HEK293 (cell line): ENCODE measurements around the gene SPRED3.

Source experiments
- GLI4 ChIP-seq: fragments of 450-650 bp; formaldehyde crosslinking; IDR thresholded peaks from 2 replicates; pipeline ENCODE4 v1.5.1; 2016; ENCODE audit warnings: missing biosample characterization, missing genetic modification characterization
- HOXC10 ChIP-seq: sonication (generic); formaldehyde crosslinking; IDR thresholded peaks from 2 replicates; pipeline ENCODE4 v1.8.1; 2023; ENCODE audit warnings: mild to moderate bottlenecking, missing genetic modification reagents
- SCRT2 ChIP-seq: fragments of 450-650 bp; formaldehyde crosslinking; IDR thresholded peaks from 2 replicates; pipeline ENCODE4 v1.5.1; 2016; ENCODE audit warnings: missing biosample characterization, missing genetic modification characterization
- SETDB1 ChIP-seq: IDR thresholded peaks from one replicate; pipeline ENCODE4 v1.6.1; 2017; ENCODE audit warnings: mild to moderate bottlenecking, low read length, moderate library complexity, mixed read lengths; ENCODE audit not compliant: insufficient read length
- WT1 ChIP-seq: fragments of 450-650 bp; formaldehyde crosslinking; IDR thresholded peaks from 2 replicates; pipeline ENCODE4 v1.5.1; 2016; ENCODE audit warnings: missing biosample characterization, missing genetic modification characterization
- YY2 ChIP-seq: fragments of 450-650 bp; formaldehyde crosslinking; IDR thresholded peaks from 2 replicates; pipeline ENCODE4 v1.5.1; 2016; ENCODE audit warnings: missing biosample characterization, missing genetic modification characterization
- ZBTB17 ChIP-seq: fragments of 450-650 bp; formaldehyde crosslinking; IDR thresholded peaks from 2 replicates; pipeline ENCODE4 v1.5.1; 2016; ENCODE audit warnings: missing biosample characterization, missing genetic modification characterization
- ZNF140 ChIP-seq: fragments of 450-650 bp; formaldehyde crosslinking; IDR thresholded peaks from 2 replicates; pipeline ENCODE4 v1.5.1; 2016; ENCODE audit warnings: missing biosample characterization, missing genetic modification characterization
- ZNF214 ChIP-seq: fragments of 450-650 bp; formaldehyde crosslinking; IDR thresholded peaks from 2 replicates; pipeline ENCODE4 v1.5.1; 2017; ENCODE audit warnings: missing biosample characterization, mild to moderate bottlenecking, missing genetic modification characterization, borderline replicate concordance
- ZNF394 ChIP-seq: fragments of 450-650 bp; formaldehyde crosslinking; IDR thresholded peaks from 2 replicates; pipeline ENCODE4 v1.5.1; 2016; ENCODE audit warnings: missing biosample characterization, missing genetic modification characterization, mild to moderate bottlenecking, moderate library complexity, borderline replicate concordance
- ZNF433 ChIP-seq: fragments of 450-650 bp; formaldehyde crosslinking; IDR thresholded peaks from 2 replicates; pipeline ENCODE4 v1.5.1; 2016; ENCODE audit warnings: missing biosample characterization, missing genetic modification characterization, low read depth
- ZNF521 ChIP-seq: fragments of 450-650 bp; formaldehyde crosslinking; IDR thresholded peaks from 2 replicates; pipeline ENCODE4 v1.5.1; 2017; ENCODE audit warnings: missing biosample characterization, mild to moderate bottlenecking, missing genetic modification characterization
- ZNF560 ChIP-seq: fragments of 450-650 bp; formaldehyde crosslinking; IDR thresholded peaks from 2 replicates; pipeline ENCODE4 v1.5.1; 2017; ENCODE audit warnings: missing biosample characterization, missing genetic modification characterization, borderline replicate concordance
- ZNF561 ChIP-seq: fragments of 450-650 bp; IDR thresholded peaks from 2 replicates; pipeline ENCODE4 v1.5.1; 2018; ENCODE audit warnings: missing biosample characterization, missing genetic modification characterization, borderline replicate concordance
- ZNF571 ChIP-seq: fragments of 450-650 bp; formaldehyde crosslinking; IDR thresholded peaks from 2 replicates; pipeline ENCODE4 v1.5.0; 2017; ENCODE audit warnings: missing biosample characterization, missing genetic modification characterization
- ZNF660 ChIP-seq: fragments of 450-650 bp; IDR thresholded peaks from 2 replicates; pipeline ENCODE4 v1.5.1; 2018; ENCODE audit warnings: missing biosample characterization, mild to moderate bottlenecking, missing genetic modification characterization
- ZNF776 ChIP-seq: fragments of 450-650 bp; formaldehyde crosslinking; IDR thresholded peaks from 2 replicates; pipeline ENCODE4 v1.5.0; 2017; ENCODE audit warnings: missing biosample characterization, missing genetic modification characterization, borderline replicate concordance
- TF ChIP-seq, protein P1 (sequence below): fragments of 450-650 bp; formaldehyde crosslinking; IDR thresholded peaks from 2 replicates; pipeline ENCODE4 v1.5.1; 2016; ENCODE audit warnings: missing biosample characterization, missing genetic modification characterization
- TF ChIP-seq, protein P2 (sequence below): fragments of 450-650 bp; formaldehyde crosslinking; IDR thresholded peaks from 2 replicates; pipeline ENCODE4 v1.5.1; 2016; ENCODE audit warnings: missing biosample characterization, missing genetic modification characterization
- TF ChIP-seq, protein P3 (sequence below): fragments of 450-650 bp; formaldehyde crosslinking; IDR thresholded peaks from 2 replicates; pipeline ENCODE4 v1.5.0; 2017; ENCODE audit warnings: missing biosample characterization, missing genetic modification characterization, borderline replicate concordance
- TF ChIP-seq, protein P4 (sequence below): fragments of 450-650 bp; formaldehyde crosslinking; IDR thresholded peaks from 2 replicates; pipeline ENCODE4 v1.5.1; 2016; ENCODE audit warnings: missing biosample characterization, missing genetic modification characterization, borderline replicate concordance
- TF ChIP-seq, protein P5 (sequence below): fragments of 450-650 bp; formaldehyde crosslinking; IDR thresholded peaks from 2 replicates; pipeline ENCODE4 v1.5.1; 2017; ENCODE audit warnings: missing biosample characterization, missing genetic modification characterization
- TF ChIP-seq, protein P6 (sequence below): fragments of 450-650 bp; formaldehyde crosslinking; IDR thresholded peaks from 2 replicates; pipeline ENCODE4 v1.5.1; 2016; ENCODE audit warnings: missing biosample characterization, missing genetic modification characterization
- TF ChIP-seq, protein P7 (sequence below): fragments of 450-650 bp; formaldehyde crosslinking; IDR thresholded peaks from 2 replicates; pipeline ENCODE4 v1.5.1; 2016; ENCODE audit warnings: missing biosample characterization, missing genetic modification characterization

SPRED3 gene

DNA sequence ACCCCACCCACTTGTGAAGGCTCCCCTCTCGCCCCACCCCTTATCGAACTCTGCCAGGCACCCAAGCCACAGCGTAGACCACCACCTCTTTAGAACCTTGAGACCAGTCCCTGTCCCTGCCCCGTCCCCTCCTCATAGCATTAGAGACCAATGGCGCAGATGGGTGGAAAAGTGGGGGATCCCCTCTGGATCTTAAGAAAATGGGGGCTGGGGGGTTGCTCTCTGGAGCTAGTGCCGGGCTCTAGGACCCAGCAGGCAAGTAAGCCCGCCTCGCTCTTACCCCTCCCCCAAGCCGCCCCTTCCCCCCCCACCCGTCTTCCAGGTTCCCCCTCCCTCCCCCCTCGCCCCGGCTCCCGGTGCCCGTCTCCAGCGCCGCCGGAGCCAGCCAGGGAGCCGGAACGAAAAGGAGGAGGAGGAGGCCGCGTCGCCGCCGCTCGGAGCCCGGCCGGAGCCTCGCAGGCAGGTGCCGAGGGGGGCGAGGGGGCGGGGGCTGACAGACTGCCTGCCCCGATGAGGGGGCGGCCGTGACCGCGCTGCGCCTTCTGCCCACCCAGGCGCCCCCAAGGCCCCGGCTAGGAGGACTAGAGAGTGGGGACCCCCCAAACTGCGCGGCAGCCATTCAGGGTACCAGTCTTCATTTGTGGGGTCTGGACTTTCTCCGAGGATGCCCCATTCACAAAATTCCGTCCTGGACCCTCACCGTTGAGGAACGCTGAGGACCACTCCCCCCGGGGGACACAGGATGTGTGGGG, at the start of gene SPRED3 (continued):
- TF ChIP-seq, protein P1, sequence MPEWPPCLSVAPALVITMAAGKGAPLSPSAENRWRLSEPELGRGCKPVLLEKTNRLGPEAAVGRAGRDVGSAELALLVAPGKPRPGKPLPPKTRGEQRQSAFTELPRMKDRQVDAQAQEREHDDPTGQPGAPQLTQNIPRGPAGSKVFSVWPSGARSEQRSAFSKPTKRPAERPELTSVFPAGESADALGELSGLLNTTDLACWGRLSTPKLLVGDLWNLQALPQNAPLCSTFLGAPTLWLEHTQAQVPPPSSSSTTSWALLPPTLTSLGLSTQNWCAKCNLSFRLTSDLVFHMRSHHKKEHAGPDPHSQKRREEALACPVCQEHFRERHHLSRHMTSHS = no peak
- TF ChIP-seq ZNF214 (tag by site-specific recombination) (no peak), GLI4 (no peak), ZNF660 (tag by site-specific recombination) (no peak; the same call in 1 of the 2 replicates), ZNF776 (tag by site-specific recombination) (no peak), ZNF560 (tag by site-specific recombination) (no peak), ZNF561 (tag by site-specific recombination) (peak; percentile 85), SETDB1 (no peak), ZNF571 (tag by site-specific recombination) (no peak), YY2 (tag by site-specific recombination) (no peak), ZNF394 (tag by site-specific recombination) (peak; percentile 12; the same call in 1 of the 2 replicates), ZNF521 (tag by site-specific recombination) (no peak), SCRT2 (peak; percentile 27; the same call in 1 of the 2 replicates), ZBTB17 (tag by site-specific recombination) (peak; percentile 98), HOXC10 (CRISPR knock-in tag) (no peak), ZNF140 (tag by site-specific recombination) (no peak), WT1 (tag by site-specific recombination) (no peak), ZNF433 (tag by site-specific recombination) (no peak)
- TF ChIP-seq, protein P2, sequence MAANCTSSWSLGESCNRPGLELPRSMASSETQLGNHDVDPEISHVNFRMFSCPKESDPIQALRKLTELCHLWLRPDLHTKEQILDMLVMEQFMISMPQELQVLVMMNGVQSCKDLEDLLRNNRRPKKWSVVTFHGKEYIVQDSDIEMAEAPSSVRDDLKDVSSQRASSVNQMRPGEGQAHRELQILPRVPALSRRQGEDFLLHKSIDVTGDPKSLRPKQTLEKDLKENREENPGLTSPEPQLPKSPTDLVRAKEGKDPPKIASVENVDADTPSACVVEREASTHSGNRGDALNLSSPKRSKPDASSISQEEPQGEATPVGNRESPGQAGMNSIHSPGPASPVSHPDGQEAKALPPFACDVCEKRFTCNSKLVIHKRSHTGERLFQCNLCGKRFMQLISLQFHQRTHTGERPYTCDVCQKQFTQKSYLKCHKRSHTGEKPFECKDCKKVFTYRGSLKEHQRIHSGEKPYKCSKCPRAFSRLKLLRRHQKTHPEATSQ = no peak
- TF ChIP-seq, protein P3, sequence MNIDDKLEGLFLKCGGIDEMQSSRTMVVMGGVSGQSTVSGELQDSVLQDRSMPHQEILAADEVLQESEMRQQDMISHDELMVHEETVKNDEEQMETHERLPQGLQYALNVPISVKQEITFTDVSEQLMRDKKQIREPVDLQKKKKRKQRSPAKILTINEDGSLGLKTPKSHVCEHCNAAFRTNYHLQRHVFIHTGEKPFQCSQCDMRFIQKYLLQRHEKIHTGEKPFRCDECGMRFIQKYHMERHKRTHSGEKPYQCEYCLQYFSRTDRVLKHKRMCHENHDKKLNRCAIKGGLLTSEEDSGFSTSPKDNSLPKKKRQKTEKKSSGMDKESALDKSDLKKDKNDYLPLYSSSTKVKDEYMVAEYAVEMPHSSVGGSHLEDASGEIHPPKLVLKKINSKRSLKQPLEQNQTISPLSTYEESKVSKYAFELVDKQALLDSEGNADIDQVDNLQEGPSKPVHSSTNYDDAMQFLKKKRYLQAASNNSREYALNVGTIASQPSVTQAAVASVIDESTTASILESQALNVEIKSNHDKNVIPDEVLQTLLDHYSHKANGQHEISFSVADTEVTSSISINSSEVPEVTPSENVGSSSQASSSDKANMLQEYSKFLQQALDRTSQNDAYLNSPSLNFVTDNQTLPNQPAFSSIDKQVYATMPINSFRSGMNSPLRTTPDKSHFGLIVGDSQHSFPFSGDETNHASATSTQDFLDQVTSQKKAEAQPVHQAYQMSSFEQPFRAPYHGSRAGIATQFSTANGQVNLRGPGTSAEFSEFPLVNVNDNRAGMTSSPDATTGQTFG = no peak
- TF ChIP-seq, protein P4, sequence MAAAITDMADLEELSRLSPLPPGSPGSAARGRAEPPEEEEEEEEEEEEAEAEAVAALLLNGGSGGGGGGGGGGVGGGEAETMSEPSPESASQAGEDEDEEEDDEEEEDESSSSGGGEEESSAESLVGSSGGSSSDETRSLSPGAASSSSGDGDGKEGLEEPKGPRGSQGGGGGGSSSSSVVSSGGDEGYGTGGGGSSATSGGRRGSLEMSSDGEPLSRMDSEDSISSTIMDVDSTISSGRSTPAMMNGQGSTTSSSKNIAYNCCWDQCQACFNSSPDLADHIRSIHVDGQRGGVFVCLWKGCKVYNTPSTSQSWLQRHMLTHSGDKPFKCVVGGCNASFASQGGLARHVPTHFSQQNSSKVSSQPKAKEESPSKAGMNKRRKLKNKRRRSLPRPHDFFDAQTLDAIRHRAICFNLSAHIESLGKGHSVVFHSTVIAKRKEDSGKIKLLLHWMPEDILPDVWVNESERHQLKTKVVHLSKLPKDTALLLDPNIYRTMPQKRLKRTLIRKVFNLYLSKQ (tag by site-specific recombination) = no peak
- TF ChIP-seq, protein P5, sequence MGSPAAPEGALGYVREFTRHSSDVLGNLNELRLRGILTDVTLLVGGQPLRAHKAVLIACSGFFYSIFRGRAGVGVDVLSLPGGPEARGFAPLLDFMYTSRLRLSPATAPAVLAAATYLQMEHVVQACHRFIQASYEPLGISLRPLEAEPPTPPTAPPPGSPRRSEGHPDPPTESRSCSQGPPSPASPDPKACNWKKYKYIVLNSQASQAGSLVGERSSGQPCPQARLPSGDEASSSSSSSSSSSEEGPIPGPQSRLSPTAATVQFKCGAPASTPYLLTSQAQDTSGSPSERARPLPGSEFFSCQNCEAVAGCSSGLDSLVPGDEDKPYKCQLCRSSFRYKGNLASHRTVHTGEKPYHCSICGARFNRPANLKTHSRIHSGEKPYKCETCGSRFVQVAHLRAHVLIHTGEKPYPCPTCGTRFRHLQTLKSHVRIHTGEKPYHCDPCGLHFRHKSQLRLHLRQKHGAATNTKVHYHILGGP = no peak
- TF ChIP-seq, protein P6, sequence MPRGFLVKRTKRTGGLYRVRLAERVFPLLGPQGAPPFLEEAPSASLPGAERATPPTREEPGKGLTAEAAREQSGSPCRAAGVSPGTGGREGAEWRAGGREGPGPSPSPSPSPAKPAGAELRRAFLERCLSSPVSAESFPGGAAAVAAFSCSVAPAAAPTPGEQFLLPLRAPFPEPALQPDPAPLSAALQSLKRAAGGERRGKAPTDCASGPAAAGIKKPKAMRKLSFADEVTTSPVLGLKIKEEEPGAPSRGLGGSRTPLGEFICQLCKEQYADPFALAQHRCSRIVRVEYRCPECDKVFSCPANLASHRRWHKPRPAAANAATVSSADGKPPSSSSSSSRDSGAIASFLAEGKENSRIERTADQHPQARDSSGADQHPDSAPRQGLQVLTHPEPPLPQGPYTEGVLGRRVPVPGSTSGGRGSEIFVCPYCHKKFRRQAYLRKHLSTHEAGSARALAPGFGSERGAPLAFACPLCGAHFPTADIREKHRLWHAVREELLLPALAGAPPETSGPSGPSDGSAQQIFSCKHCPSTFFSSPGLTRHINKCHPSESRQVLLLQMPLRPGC (tag by site-specific recombination) = no peak
- TF ChIP-seq, protein P7, sequence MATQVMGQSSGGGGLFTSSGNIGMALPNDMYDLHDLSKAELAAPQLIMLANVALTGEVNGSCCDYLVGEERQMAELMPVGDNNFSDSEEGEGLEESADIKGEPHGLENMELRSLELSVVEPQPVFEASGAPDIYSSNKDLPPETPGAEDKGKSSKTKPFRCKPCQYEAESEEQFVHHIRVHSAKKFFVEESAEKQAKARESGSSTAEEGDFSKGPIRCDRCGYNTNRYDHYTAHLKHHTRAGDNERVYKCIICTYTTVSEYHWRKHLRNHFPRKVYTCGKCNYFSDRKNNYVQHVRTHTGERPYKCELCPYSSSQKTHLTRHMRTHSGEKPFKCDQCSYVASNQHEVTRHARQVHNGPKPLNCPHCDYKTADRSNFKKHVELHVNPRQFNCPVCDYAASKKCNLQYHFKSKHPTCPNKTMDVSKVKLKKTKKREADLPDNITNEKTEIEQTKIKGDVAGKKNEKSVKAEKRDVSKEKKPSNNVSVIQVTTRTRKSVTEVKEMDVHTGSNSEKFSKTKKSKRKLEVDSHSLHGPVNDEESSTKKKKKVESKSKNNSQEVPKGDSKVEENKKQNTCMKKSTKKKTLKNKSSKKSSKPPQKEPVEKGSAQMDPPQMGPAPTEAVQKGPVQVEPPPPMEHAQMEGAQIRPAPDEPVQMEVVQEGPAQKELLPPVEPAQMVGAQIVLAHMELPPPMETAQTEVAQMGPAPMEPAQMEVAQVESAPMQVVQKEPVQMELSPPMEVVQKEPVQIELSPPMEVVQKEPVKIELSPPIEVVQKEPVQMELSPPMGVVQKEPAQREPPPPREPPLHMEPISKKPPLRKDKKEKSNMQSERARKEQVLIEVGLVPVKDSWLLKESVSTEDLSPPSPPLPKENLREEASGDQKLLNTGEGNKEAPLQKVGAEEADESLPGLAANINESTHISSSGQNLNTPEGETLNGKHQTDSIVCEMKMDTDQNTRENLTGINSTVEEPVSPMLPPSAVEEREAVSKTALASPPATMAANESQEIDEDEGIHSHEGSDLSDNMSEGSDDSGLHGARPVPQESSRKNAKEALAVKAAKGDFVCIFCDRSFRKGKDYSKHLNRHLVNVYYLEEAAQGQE (tag by site-specific recombination) = no peak
